GM12878 (cell line): ENCODE results near the gene GCA. TPM values are rescaled to one million over a fixed set of nuclear protein-coding genes. Genes with fewer than 3 reads are reported as not detected.
A peak's percentile ranks its signal among the peaks of the same experiment; 100 is the strongest.

ENCODE experiments used
- ATF7 ChIP-seq: fragments of 450-650 bp; IDR thresholded peaks from 2 replicates; pipeline ENCODE4 v1.6.1; 2016; ENCODE audit warnings: low read depth, mild to moderate bottlenecking
- CBX3 ChIP-seq: fragments of 200-600 bp; sonication (generic); IDR thresholded peaks from 2 replicates; pipeline ENCODE4 v1.6.1; 2016; ENCODE audit warnings: low read depth, borderline replicate concordance
- CEBPB ChIP-seq, 2 experiments: fragments of 150-350 bp in 1 of 2; IDR thresholded peaks; 2 replicates each; pipeline ENCODE4 v1.6.1; 2012 to 2014; ENCODE audit warnings: low read depth in 2 of 2, low read length in 2 of 2, borderline replicate concordance in 1 of 2, inconsistent platforms in 1 of 2
- E2F8 ChIP-seq: fragments of 450-650 bp; IDR thresholded peaks from 2 replicates; pipeline ENCODE4 v1.6.1; 2018; ENCODE audit warnings: mild to moderate bottlenecking, low read depth, moderate library complexity; ENCODE audit not compliant: partially characterized antibody
- EGR1 ChIP-seq, 2 experiments: IDR thresholded peaks; 1 replicate in 1 of 2; 2 replicates in 1 of 2; pipeline ENCODE4 v1.6.1; 2011 to 2012; ENCODE audit warnings: low read depth in 2 of 2, low read length in 2 of 2, borderline replicate concordance in 1 of 2, mild to moderate bottlenecking in 1 of 2, moderate library complexity in 1 of 2
- FOXK2 ChIP-seq: fragments of 450-650 bp; IDR thresholded peaks from 2 replicates; pipeline ENCODE4 v1.6.1; 2017; ENCODE audit warnings: mild to moderate bottlenecking, moderate library complexity
- HDGF ChIP-seq: fragments of 450-650 bp; IDR thresholded peaks from 2 replicates; pipeline ENCODE4 v1.6.1; 2016; ENCODE audit warnings: antibody characterized with exemption
- IKZF1 ChIP-seq: fragments of 450-650 bp; conservative IDR thresholded peaks from 2 replicates; pipeline ENCODE4 v1.6.1; 2017; ENCODE audit warnings: antibody characterized with exemption, mild to moderate bottlenecking
- KDM1A ChIP-seq: fragments of 200-600 bp; sonication (generic); IDR thresholded peaks from 2 replicates; pipeline ENCODE4 v1.6.1; 2016; ENCODE audit warnings: borderline replicate concordance
- LARP7 ChIP-seq: fragments of 450-650 bp; IDR thresholded peaks from 2 replicates; pipeline ENCODE4 v1.6.1; 2017; ENCODE audit warnings: mild to moderate bottlenecking
- MXI1 ChIP-seq: fragments of 150-350 bp; IDR thresholded peaks from 2 replicates; pipeline ENCODE4 v1.6.1; 2011; ENCODE audit warnings: low read depth, mild to moderate bottlenecking, inconsistent platforms, low read length, improper control_type of control experiment
- NFIC ChIP-seq: IDR thresholded peaks from 2 replicates; pipeline ENCODE4 v1.6.1; 2012; ENCODE audit warnings: low read depth, mild to moderate bottlenecking, inconsistent platforms, low read length, moderate library complexity
- NKRF ChIP-seq: fragments of 450-650 bp; conservative IDR thresholded peaks from 2 replicates; pipeline ENCODE4 v1.6.1; 2017; ENCODE audit warnings: mild to moderate bottlenecking, moderate library complexity
- PKNOX1 ChIP-seq: fragments of 450-650 bp; IDR thresholded peaks from 2 replicates; pipeline ENCODE4 v1.6.1; 2016; ENCODE audit warnings: mild to moderate bottlenecking
- RB1 ChIP-seq: fragments of 450-650 bp; formaldehyde crosslinking; IDR thresholded peaks from 2 replicates; pipeline ENCODE4 v1.6.1; 2017; ENCODE audit warnings: mild to moderate bottlenecking, borderline replicate concordance
- ZNF384 ChIP-seq: IDR thresholded peaks from 2 replicates; pipeline ENCODE4 v1.6.1; 2012; ENCODE audit warnings: low read depth, mild to moderate bottlenecking, low read length, improper control_type of control experiment, borderline replicate concordance
- ZNF622 ChIP-seq: fragments of 450-650 bp; IDR thresholded peaks from 2 replicates; pipeline ENCODE4 v1.6.1; 2017; ENCODE audit warnings: mild to moderate bottlenecking, inconsistent platforms
- polyA plus RNA-seq, 11 experiments: library from polyadenylated mRNA; depleted of rRNA in 4 of 11; unstranded in 6 of 11; stranded (reverse) in 5 of 11; fragments of >200 nt; fragmentation: Nextera tagmentation in 4 of 11; fragmentation: Illumina TruSeq in 1 of 11; extraction: Ambion mirVana in 4 of 11; extraction: Trizol in 1 of 11; gene quantifications; 1 replicate in 1 of 11; 2 replicates in 10 of 11; pipeline versions ENCODE4 v1.2.1 to v1.2.3, GENCODE V29; 2011 to 2016; ENCODE audit warnings: inconsistent platforms in 2 of 11, missing spikeins in 2 of 11, low read depth in 1 of 11
- total RNA-seq, 4 experiments: library from RNA; depleted of rRNA in 3 of 4; stranded (reverse); fragments of >200 nt in 3 of 4; fragmentation: Illumina TruSeq in 1 of 4; extraction: Trizol in 1 of 4; gene quantifications; 2 replicates each; pipeline versions ENCODE4 v1.2.1 to v1.2.3, GENCODE V29; 2013 to 2021
- TF ChIP-seq, protein P1 (sequence below): fragments of 450-650 bp; IDR thresholded peaks from 2 replicates; pipeline ENCODE4 v1.6.1; 2016; ENCODE audit warnings: mild to moderate bottlenecking
- TF ChIP-seq, protein P2 (sequence below): IDR thresholded peaks from 2 replicates; pipeline ENCODE4 v1.6.1; 2012; ENCODE audit warnings: low read depth, low read length, improper control_type of control experiment

Gene GCA
- total and polyA plus RNA-seq, 10 of the 15 experiments (the other 5 are each of a cell fraction or from before 2014, with no cell fraction given), result 20.6 to 81.9 (median 32.0) TPM

DNA sequence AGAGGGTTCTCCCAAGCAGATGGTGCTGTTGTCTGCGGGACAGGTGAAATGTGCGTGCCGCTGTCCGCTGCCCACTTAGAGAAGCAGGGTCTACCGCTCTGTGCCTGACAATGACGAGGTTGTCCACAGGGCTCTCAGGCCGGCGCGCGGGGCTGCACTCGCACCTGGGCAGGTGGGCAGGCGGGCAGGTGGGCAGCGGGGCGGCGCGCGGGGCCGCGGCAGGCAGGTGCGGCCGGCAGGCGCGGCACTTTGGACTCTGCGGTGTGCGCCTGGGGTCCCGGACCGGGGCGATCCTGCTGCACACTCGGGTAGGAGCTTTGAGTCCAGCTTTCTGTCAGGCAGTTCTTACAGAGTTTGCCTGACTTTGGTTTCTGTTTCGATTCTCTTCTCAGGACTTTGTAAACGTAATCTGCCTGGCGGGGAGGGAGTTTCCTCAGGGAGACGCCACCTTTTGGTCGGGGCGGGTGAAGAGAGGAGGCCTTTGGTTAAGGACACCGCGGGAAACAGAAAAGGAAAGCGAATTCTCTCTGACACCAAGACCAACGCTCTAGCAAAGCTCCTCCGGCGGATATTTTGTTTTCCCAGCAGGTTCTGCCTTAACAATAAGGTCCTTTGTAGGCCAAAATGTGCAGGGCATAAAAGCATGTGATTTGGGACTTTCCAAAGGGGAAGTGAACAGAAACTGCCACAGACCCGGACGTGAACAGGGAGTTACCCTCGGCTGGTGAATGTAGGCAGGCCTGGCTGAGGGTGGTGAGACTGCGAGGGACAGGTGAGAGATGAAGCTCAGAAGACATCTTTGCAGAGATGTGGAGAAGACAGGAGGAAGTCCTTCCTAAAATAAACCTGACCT is 25.4 kb upstream of the GCA start, which contains the start of gene IFIH1 (continued):
- TF ChIP-seq, protein P1, sequence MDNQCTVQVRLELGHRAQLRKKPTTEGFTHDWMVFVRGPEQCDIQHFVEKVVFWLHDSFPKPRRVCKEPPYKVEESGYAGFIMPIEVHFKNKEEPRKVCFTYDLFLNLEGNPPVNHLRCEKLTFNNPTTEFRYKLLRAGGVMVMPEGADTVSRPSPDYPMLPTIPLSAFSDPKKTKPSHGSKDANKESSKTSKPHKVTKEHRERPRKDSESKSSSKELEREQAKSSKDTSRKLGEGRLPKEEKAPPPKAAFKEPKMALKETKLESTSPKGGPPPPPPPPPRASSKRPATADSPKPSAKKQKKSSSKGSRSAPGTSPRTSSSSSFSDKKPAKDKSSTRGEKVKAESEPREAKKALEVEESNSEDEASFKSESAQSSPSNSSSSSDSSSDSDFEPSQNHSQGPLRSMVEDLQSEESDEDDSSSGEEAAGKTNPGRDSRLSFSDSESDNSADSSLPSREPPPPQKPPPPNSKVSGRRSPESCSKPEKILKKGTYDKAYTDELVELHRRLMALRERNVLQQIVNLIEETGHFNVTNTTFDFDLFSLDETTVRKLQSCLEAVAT, result peak; percentile 79
- TF ChIP-seq ZNF622 (no peak), E2F8 (peak; percentile 72), ZNF384 (no peak), FOXK2 (peak; percentile 72; the same call in 1 of the 2 replicates), HDGF (peak; percentile 79), NFIC (peak; percentile 83; the same call in 1 of the 2 replicates), RB1 (no peak; the same call in 1 of the 2 replicates), LARP7 (peak; percentile 93; the same call in 1 of the 2 replicates), KDM1A (no peak), PKNOX1 (peak; percentile 60), MXI1 (peak; percentile 52), CBX3 (no peak), EGR1 (IDR thresholded peaks at IDR 0.05; ENCODE audit: borderline replicate concordance in 1 of 2, low read depth in 2 of 2, low read length in 2 of 2) (no peak), IKZF1 (peak; percentile 96), CEBPB (IDR thresholded peaks at IDR 0.05; ENCODE audit: borderline replicate concordance in 1 of 2, low read depth in 2 of 2, low read length in 2 of 2) (no peak), ATF7 (peak; percentile 93), NKRF (peak; percentile 75)
- TF ChIP-seq, protein P2, sequence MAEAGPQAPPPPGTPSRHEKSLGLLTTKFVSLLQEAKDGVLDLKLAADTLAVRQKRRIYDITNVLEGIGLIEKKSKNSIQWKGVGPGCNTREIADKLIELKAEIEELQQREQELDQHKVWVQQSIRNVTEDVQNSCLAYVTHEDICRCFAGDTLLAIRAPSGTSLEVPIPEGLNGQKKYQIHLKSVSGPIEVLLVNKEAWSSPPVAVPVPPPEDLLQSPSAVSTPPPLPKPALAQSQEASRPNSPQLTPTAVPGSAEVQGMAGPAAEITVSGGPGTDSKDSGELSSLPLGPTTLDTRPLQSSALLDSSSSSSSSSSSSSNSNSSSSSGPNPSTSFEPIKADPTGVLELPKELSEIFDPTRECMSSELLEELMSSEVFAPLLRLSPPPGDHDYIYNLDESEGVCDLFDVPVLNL, result peak; percentile 59; the same call in 1 of the 2 replicates
